H1 (cell line): ENCODE results near the gene NOTUM. TPM values are rescaled to one million over a fixed set of nuclear protein-coding genes. Genes with fewer than 3 reads are reported as not detected.

Experiments used
- BACH1 ChIP-seq: IDR thresholded peaks from 2 replicates; pipeline ENCODE4 v1.6.1; 2012; ENCODE audit warnings: low read length, improper control_type of control experiment
- GABPA ChIP-seq: IDR thresholded peaks from 2 replicates; pipeline ENCODE4 v1.6.1; 2011; ENCODE audit warnings: mild to moderate bottlenecking, low read length, moderate library complexity, borderline replicate concordance; ENCODE audit not compliant: insufficient read depth
- MAFK ChIP-seq: IDR thresholded peaks from 2 replicates; pipeline ENCODE4 v1.6.1; 2012; ENCODE audit warnings: low read depth, mild to moderate bottlenecking, improper control_type of control experiment, low read length
- RAD21 ChIP-seq, 2 experiments: IDR thresholded peaks in 1 of 2; conservative IDR thresholded peaks in 1 of 2; 2 replicates each; pipeline ENCODE4 v1.6.1; 2011; ENCODE audit warnings: low read depth in 2 of 2, low read length in 2 of 2, improper control_type of control experiment in 1 of 2, inconsistent platforms in 1 of 2, mild to moderate bottlenecking in 1 of 2, moderate library complexity in 1 of 2
- SAP30 ChIP-seq: fragments of 300-600 bp; sonication (generic); IDR thresholded peaks from 2 replicates; pipeline ENCODE4 v1.7.1; 2012; ENCODE audit warnings: low read length, moderate library complexity, mild to moderate bottlenecking, inconsistent platforms; ENCODE audit not compliant: insufficient read depth, insufficient replicate concordance
- SIRT6 ChIP-seq: IDR thresholded peaks from one replicate; pipeline ENCODE4 v1.7.1; 2012; ENCODE audit warnings: low read length, inconsistent platforms
- TAF1 ChIP-seq: IDR thresholded peaks from 2 replicates; pipeline ENCODE4 v1.6.1; 2011; ENCODE audit warnings: mild to moderate bottlenecking, low read depth, low read length
- polyA plus RNA-seq, 7 experiments: library from polyadenylated mRNA; depleted of rRNA in 3 of 7; stranded (reverse) in 5 of 7; unstranded in 2 of 7; fragments of >200 nt in 5 of 7; fragments of 200-250 nt in 2 of 7; gene quantifications; 1 replicate in 5 of 7; 2 replicates in 1 of 7; 4 replicates in 1 of 7; pipeline versions ENCODE4 v1.2.1 to v1.2.3, GENCODE V29; 2011 to 2013; ENCODE audit warnings: missing spikeins in 2 of 7, mixed read lengths in 2 of 7
- total RNA-seq: library from RNA; stranded (reverse); fragmentation: NEBNext Ultra II Directional; extraction: Animal tissue kit (Norgen Biotek cat#: 25700); gene quantifications from 2 replicates; pipeline ENCODE4 v1.2.1, GENCODE V29; 2021

The NOTUM gene
- total and polyA plus RNA-seq, 2 of the 8 experiments (the other 6 are each of a cell fraction or from before 2014, with no cell fraction given): 0.45 to 0.76 TPM

- TF ChIP-seq BACH1 (peak; percentile 99), RAD21 (IDR thresholded peaks at IDR 0.05 in 1 of 2, conservative IDR thresholded peaks at IDR 0.05 in 1 of 2; ENCODE audit: low read depth in 2 of 2, low read length in 2 of 2) (no peak), GABPA (peak; percentile 64; the same call in 1 of the 2 replicates), TAF1 (peak; percentile 38; the same call in 1 of the 2 replicates), MAFK (peak; percentile 98), SAP30 (no peak), SIRT6 (no peak)
- TF ChIP-seq, all 59 proteins: peak for 8
Measured at GRCh38 chr17:81923302-81924260, 37.4 kb downstream of the NOTUM start (continued).
